Measurements from ENCODE around the gene PHYHD1. TPM values are rescaled to one million over a fixed set of nuclear protein-coding genes. Genes with fewer than 3 reads are reported as not detected.
A peak's percentile ranks its signal among the peaks of the same experiment; 100 is the strongest.
"Not testable (repeated sequence)": the region's sequence is repeated elsewhere in the genome, so short reads cannot be mapped to it uniquely, and the experiment has no call there.

Gene PHYHD1
- total RNA-seq, 4 donors from 2014 or later, result 9.6 to 27.1 (median 25.4) TPM

DNA sequence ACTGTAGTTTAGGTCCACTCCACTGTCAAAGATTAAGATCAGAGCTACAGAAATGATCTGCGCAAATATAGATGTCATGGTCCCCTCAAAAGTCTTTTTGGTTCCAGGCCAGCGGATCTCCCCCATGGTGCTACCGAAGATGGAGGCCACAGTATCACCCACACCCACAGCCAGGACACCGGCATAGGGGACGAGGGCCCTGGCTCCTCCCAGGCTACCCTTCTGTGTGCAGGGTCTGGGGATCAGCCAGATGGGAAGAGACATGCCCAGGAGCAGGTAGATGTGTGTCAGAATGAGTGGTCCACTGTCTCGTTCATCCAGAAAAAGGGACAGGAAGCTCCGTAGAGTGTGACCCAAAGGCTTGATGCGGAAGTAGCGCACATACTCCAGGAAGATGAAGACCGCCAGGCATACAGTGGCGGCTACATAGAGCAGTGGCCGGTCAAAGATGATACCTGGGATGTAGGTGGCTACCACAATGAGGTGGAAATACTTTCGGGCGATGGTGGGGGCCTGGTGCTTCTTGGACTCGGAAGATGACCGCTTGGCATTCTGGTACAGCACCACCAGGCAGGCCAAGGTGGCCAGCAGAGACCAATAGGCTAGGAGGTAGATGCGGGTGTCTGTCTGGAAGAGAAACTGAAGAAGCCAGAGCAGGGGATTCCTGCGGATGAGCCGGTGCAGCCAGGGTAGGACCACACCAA is 25.2 kb downstream of the PHYHD1 start:
- Histone ChIP-seq H3K9me3 (no peaks in the 10 kb centered on the region), H3K27me3 (no peaks in the 10 kb centered on the region), H3K36me3 (peaks cover 0 to 62% of the 10 kb centered on the region in 2 donors), H3K27ac (peak overlapping the region in 2 of 4 donors; percentile 95 to 97), H3K4me3 (no peak overlapping the region), H3K4me1 (peaks cover 0 to 68% (median 13%) of the 10 kb centered on the region in 3 donors)
- 94 to 100% methylated on average over 4 to 11 of the region's 19 CpGs for WGBS, 2 donors (ENCODE audit: low coverage in 1 of 2)
- TF ChIP-seq CTCF (IDR thresholded peaks at IDR 0.05) (no peak), EP300 (IDR thresholded peaks at IDR 0.05) (no peak), POLR2AphosphoS5 (IDR thresholded peaks at IDR 0.05) (no peak), POLR2A (IDR thresholded peaks at IDR 0.05) (no peak)
- no peak for ATAC-seq

GRCh38 chr9:128946571-128947276 is 25.9 kb downstream of the PHYHD1 start:
- Histone ChIP-seq H3K4me3 (peak overlapping the region; percentile 85 to 93), H3K36me3 (peaks cover 0 to 57% of the 10 kb centered on the region in 2 donors), H3K4me1 (peaks cover 0 to 60% (median 13%) of the 10 kb centered on the region in 3 donors), H3K27ac (peak overlapping the region; percentile 56 to 99 (median 96)), H3K9me3 (no peaks in the 10 kb centered on the region), H3K27me3 (no peaks in the 10 kb centered on the region)
- TF ChIP-seq POLR2AphosphoS5 (IDR thresholded peaks at IDR 0.05), result no peak
- no peak for TF ChIP-seq POLR2A (IDR thresholded peaks at IDR 0.05)
- no peak for TF ChIP-seq CTCF (IDR thresholded peaks at IDR 0.05)
- no peak for TF ChIP-seq EP300 (IDR thresholded peaks at IDR 0.05)
- 15 to 70% methylated on average over 2 to 8 of the region's 30 CpGs for WGBS, 2 donors (ENCODE audit: low coverage in 1 of 2)
- ATAC-seq, result peak; percentile 45

DNA sequence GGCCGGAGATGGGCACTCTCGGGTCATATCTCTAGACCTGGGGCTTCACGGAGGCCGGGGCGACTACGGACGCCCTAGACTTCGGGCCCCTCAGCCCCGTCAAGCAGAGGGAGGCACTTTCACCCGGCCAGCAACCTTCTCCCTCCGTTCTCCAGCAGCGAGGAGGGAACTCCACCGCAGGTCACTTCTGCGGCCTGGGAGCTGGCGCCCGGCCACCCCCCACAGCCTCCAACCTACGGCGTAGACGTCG is 26.4 kb downstream of the PHYHD1 start:
- peak overlapping the region; percentile 85 to 93 for H3K4me3 ChIP-seq
- TF ChIP-seq EP300 (IDR thresholded peaks at IDR 0.05) (no peak), CTCF (IDR thresholded peaks at IDR 0.05) (no peak), POLR2A (IDR thresholded peaks at IDR 0.05) (no peak), POLR2AphosphoS5 (IDR thresholded peaks at IDR 0.05) (no peak)
- no peaks in the 10 kb centered on the region for H3K27me3 ChIP-seq
- H3K36me3 ChIP-seq, result peaks cover 0 to 57% of the 10 kb centered on the region in 2 donors
- no peak for ATAC-seq
- H3K4me1 ChIP-seq, result peaks cover 0 to 56% (median 13%) of the 10 kb centered on the region in 3 donors
- peak overlapping the region; percentile 56 to 99 (median 96) for H3K27ac ChIP-seq
- no peaks in the 10 kb centered on the region for H3K9me3 ChIP-seq
- WGBS, 2 donors (ENCODE audit: low coverage in 1 of 2), result 0% methylated on average over 7 of the region's 20 CpGs; no CpG with 5 or more reads in 1 of the 2 donors

DNA sequence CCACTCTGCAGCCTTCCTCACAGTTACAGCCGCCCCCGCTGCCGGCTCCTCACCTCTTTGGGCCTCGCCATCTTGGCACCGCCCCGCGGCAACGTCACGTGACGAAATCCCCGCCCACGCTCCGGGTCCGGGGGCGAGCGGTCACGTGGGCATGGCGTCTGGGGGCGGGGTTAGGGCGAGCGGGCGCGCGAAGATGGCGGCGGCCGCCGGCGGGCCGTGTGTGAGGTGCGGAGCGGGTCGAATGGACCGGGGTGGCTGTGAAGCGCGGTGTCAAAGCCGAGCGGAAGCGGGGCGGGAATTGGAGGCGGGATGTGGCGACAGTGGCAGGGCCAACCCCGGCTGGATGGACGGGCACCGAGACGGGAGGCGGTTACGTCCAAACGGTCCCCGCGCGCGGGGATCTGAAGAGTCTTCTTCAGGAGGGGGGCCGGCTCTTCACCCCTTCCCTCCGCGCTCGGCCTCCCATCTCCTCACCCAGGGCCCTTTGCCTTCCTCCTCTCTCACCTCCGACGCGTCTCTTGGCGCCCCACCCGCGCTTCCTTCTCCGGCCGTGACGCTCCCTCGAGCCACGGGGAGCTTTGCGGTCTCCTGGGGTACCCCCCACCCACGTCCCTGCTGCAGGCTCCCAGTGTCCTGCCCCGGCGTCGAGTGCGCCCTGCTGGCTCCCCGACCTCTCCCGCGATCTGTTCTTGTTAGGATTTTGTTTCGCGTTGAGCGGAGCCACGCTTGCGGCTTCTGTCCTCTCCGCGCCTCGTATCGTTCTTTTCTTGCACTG is 26.9 kb downstream of the PHYHD1 start, which contains the start of the genes DOLK and NUP188:
TSS of gene DOLK (minus strand) at position 77 of the 775 bp plus-strand sequence. CDS start 300 bp downstream, outside the sequence.
TSS of gene NUP188 (plus strand) at position 173 of the 775 bp plus-strand sequence. CDS start at position 194, 21 bp downstream.
- 0% methylated on average over 3 to 11 of the region's 86 CpGs for WGBS, 2 donors (ENCODE audit: low coverage in 1 of 2)
- Histone ChIP-seq H3K27ac (peak within 1 kb of the TSS; percentile 92 to 99 (median 96)), H3K27me3 (no peaks in the 10 kb centered on the region), H3K4me3 (peak within 1 kb of the TSS; percentile 85 to 93), H3K9me3 (no peaks in the 10 kb centered on the region), H3K4me1 (peaks cover 0 to 53% (median 13%) of the 10 kb centered on the region in 3 donors), H3K36me3 (peaks cover 0 to 57% of the 10 kb centered on the region in 2 donors)
- TF ChIP-seq POLR2AphosphoS5 (IDR thresholded peaks at IDR 0.05) (peak; percentile 91), POLR2A (IDR thresholded peaks at IDR 0.05) (peak; percentile 87), EP300 (IDR thresholded peaks at IDR 0.05) (no peak), CTCF (IDR thresholded peaks at IDR 0.05) (no peak)
- ATAC-seq, result peak; percentile 93

DNA sequence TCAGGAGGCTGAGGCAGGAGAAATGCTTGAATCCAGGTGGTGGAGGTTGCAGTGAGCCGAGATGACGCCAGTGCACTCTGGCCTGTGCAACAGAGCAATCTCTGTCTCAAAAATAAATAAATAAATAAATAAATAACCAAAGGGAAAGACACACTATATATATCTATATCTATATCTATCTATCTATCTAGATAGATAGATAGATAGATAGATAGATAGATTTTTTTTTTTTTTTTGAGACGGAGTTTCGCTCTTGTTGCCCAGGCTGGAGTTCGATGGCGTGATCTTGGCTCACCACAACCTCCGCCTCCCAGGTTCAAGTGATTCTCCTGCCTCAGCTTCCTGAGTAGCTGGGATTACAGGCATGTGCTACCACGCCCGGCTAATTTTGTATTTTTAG is 40.6 kb downstream of the PHYHD1 start:
- not testable (repeated sequence) for H3K4me1 ChIP-seq, H3K27me3 ChIP-seq, H3K27ac ChIP-seq, ATAC-seq, H3K4me3 ChIP-seq, H3K9me3 ChIP-seq
- peaks cover 0 to 98% of the 10 kb centered on the region in 2 donors for H3K36me3 ChIP-seq
- 91% methylated on average over 9 of the region's 9 CpGs for WGBS, 2 donors (ENCODE audit: low coverage in 1 of 2)
